GM12865 (cell line): ENCODE results near the gene INTS7.
"Not testable (repeated sequence)": the region's sequence is repeated elsewhere in the genome, so short reads cannot be mapped to it uniquely, and the experiment has no call there.

Experiments used
- DNase-seq: peaks from one replicate; pipeline ENCODE4 v3.0.0; 2010; ENCODE audit warnings: low read depth
- H3K4me3 ChIP-seq: 2 replicates; pipeline ENCODE4 v1.5.1; 2011; ENCODE audit warnings: mild to moderate bottlenecking, low read depth, low read length, control low read depth
- CTCF ChIP-seq: IDR thresholded peaks from 2 replicates; pipeline ENCODE4 v1.5.1; 2011; ENCODE audit warnings: low read length, control low read depth, low read depth, inconsistent platforms; ENCODE audit not compliant: insufficient read depth; ENCODE audit errors: missing control alignments

INTS7 gene

GRCh38 chr1:212037900-212038299 is 2.5 kb upstream of the INTS7 start:
- peak overlapping the region; percentile 82 for H3K4me3 ChIP-seq
- no peak for TF ChIP-seq CTCF
- DNase-seq, result peak; percentile 21

GRCh38 chr1:212035835-212036605 is 663 bp upstream of the INTS7 start:
- peak overlapping the region; percentile 82 for H3K4me3 ChIP-seq
- TF ChIP-seq CTCF, result no peak
- DNase-seq, result peak; percentile 18

GRCh38 chr1:212034516-212035122 is 738 bp downstream of the INTS7 start:
- no peak for TF ChIP-seq CTCF
- H3K4me3 ChIP-seq, result peak overlapping the region; percentile 88
- no peak for DNase-seq

GRCh38 chr1:212030936-212031528 is 4.3 kb downstream of the INTS7 start:
- TF ChIP-seq CTCF, result no peak

GRCh38 chr1:212027727-212028126 is 7.6 kb downstream of the INTS7 start:
- H3K4me3 ChIP-seq, DNase-seq: not testable (repeated sequence)

More at GRCh38 chr1:212030936-212031528, 4.3 kb downstream of the INTS7 start:
- no peak for DNase-seq
- H3K4me3 ChIP-seq, result no peak overlapping the region

GRCh38 chr1:212024469-212025149 is 10.7 kb downstream of the INTS7 start:
- H3K4me3 ChIP-seq, result no peak overlapping the region
- DNase-seq, result no peak
- no peak for TF ChIP-seq CTCF

GRCh38 chr1:212022908-212023307 is 12.4 kb downstream of the INTS7 start:
- H3K4me3 ChIP-seq, DNase-seq: not testable (repeated sequence)
